ENCODE measurements around the gene DDX23. TPM values are rescaled to one million over a fixed set of nuclear protein-coding genes. Genes with fewer than 3 reads are reported as not detected.

DDX23 gene
- total RNA-seq, 1 experiment from 2014 or later = 130 TPM

- Histone ChIP-seq H3K27me3 (ENCODE audit: control insufficient read depth, insufficient read depth, low read length) (no peaks in the 10 kb centered on the region), H3K9me3 (ENCODE audit: control insufficient read depth, insufficient read depth, low read depth, low read length) (no peaks in the 10 kb centered on the region), H3K27ac (ENCODE audit: low read length) (no peak overlapping the region), H3K36me3 (ENCODE audit: control insufficient read depth, insufficient read depth, low read length) (no peaks in the 10 kb centered on the region), H3K4me1 (ENCODE audit: control insufficient read depth, insufficient read depth, low read length) (no peaks in the 10 kb centered on the region), H3K4me3 (ENCODE audit: low read depth in 2 of 2, low read length in 2 of 2) (no peak overlapping the region)
- CTCF ChIA-PET = interaction anchor here (0.7 to 6.3 kb wide), 7 partner anchors 20 to 341 kb away, joined by 3 to 51 read pairs (median 6); no protein-coding TSS in a partner anchor
- ATAC-seq = 0 out of 2 replicates have a peak, but pooled peaks have one; percentile 13
- in situ Hi-C loops (cut with HindIII; ENCODE audit: low pct_unique_long_range_greater_than_20kb, low sequenced_read_pairs) (no loop called here), intact Hi-C loops (cut with micrococcal nuclease; ENCODE audit: unreplicated experiment) (loop anchor here (2.0 kb wide), 1 partner anchor 42 kb away; no protein-coding TSS in a partner anchor)
- TF ChIP-seq CTCF (IDR thresholded peaks at IDR 0.05) (no peak), TCF7L2 (IDR thresholded peaks at IDR 0.05; ENCODE audit: low read depth, low read length) (no peak), SIN3A (IDR thresholded peaks at IDR 0.05; ENCODE audit: borderline replicate concordance, insufficient read depth, low read depth, low read length) (no peak), POLR2AphosphoS5 (IDR thresholded peaks at IDR 0.05; ENCODE audit: low read depth, low read length) (no peak)
- TF ChIP-seq, protein P1, sequence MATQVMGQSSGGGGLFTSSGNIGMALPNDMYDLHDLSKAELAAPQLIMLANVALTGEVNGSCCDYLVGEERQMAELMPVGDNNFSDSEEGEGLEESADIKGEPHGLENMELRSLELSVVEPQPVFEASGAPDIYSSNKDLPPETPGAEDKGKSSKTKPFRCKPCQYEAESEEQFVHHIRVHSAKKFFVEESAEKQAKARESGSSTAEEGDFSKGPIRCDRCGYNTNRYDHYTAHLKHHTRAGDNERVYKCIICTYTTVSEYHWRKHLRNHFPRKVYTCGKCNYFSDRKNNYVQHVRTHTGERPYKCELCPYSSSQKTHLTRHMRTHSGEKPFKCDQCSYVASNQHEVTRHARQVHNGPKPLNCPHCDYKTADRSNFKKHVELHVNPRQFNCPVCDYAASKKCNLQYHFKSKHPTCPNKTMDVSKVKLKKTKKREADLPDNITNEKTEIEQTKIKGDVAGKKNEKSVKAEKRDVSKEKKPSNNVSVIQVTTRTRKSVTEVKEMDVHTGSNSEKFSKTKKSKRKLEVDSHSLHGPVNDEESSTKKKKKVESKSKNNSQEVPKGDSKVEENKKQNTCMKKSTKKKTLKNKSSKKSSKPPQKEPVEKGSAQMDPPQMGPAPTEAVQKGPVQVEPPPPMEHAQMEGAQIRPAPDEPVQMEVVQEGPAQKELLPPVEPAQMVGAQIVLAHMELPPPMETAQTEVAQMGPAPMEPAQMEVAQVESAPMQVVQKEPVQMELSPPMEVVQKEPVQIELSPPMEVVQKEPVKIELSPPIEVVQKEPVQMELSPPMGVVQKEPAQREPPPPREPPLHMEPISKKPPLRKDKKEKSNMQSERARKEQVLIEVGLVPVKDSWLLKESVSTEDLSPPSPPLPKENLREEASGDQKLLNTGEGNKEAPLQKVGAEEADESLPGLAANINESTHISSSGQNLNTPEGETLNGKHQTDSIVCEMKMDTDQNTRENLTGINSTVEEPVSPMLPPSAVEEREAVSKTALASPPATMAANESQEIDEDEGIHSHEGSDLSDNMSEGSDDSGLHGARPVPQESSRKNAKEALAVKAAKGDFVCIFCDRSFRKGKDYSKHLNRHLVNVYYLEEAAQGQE (IDR thresholded peaks at IDR 0.05; ENCODE audit: insufficient read depth in 1 of 2, low read depth in 2 of 2, low read length in 1 of 2) = no peak
- no TSS peak for BruUV-seq (replicated peaks)
- no peak for DNase-seq (ENCODE audit: low read depth, low spot score)
- POLR2A ChIA-PET = interaction anchor here (0.6 kb wide), 1 partner anchor 48 kb away, joined by 5 read pairs; no protein-coding TSS in a partner anchor
Observed at GRCh38 chr12:48794870-48795269, 57.1 kb downstream of the DDX23 start.

DNA sequence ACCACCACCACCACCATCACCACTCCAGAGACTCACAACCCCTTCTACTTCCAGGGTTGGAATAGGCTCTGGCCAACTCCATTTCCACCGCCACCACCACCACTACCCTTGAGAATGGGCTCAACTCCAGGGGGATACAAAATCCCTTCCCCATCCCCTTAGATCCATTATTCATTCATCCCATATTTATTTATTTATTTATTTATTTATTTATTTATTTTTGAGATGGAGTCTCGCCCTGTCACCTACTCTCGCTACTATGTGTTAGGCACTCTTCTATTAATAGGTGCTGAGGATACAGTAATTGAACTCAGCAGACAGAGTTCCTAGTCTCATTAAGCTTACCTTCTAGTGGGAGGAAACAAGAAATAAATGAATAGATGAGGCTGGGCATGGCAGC lies 58.3 kb downstream of the DDX23 start:
- Histone ChIP-seq H3K9me3 (ENCODE audit: control insufficient read depth, insufficient read depth, low read depth, low read length) (no peaks in the 10 kb centered on the region), H3K4me3 (ENCODE audit: low read depth in 2 of 2, low read length in 2 of 2) (no peak overlapping the region), H3K27ac (ENCODE audit: low read length) (no peak overlapping the region), H3K27me3 (ENCODE audit: control insufficient read depth, insufficient read depth, low read length) (no peaks in the 10 kb centered on the region), H3K36me3 (ENCODE audit: control insufficient read depth, insufficient read depth, low read length) (no peaks in the 10 kb centered on the region; the same call in 1 of the 2 replicates), H3K4me1 (ENCODE audit: control insufficient read depth, insufficient read depth, low read length) (no peaks in the 10 kb centered on the region)
- TF ChIP-seq POLR2AphosphoS5 (IDR thresholded peaks at IDR 0.05; ENCODE audit: low read depth, low read length) = no peak
- TF ChIP-seq SIN3A (IDR thresholded peaks at IDR 0.05; ENCODE audit: borderline replicate concordance, insufficient read depth, low read depth, low read length) = no peak
- TF ChIP-seq CTCF (IDR thresholded peaks at IDR 0.05) = no peak
- TF ChIP-seq, protein P1 (IDR thresholded peaks at IDR 0.05; ENCODE audit: insufficient read depth in 1 of 2, low read depth in 2 of 2, low read length in 1 of 2) = no peak
- no peak for TF ChIP-seq TCF7L2 (IDR thresholded peaks at IDR 0.05; ENCODE audit: low read depth, low read length)
- intact Hi-C loops (cut with micrococcal nuclease; ENCODE audit: unreplicated experiment) = loop anchor here (2.0 kb wide), 1 partner anchor 41 kb away; no protein-coding TSS in a partner anchor
- no peak for ATAC-seq
- no peak for DNase-seq (ENCODE audit: low read depth, low spot score)
- no TSS peak for BruUV-seq (replicated peaks)
- ChIA-PET CTCF (interaction anchor here (0.6 to 6.3 kb wide), 4 partner anchors 33 to 844 kb away, joined by 3 to 51 read pairs (median 8); no protein-coding TSS in a partner anchor), POLR2A (no interaction called here)
- in situ Hi-C loops (cut with HindIII; ENCODE audit: low pct_unique_long_range_greater_than_20kb, low sequenced_read_pairs) = no loop called here
